Heart left ventricle (tissue), 13 donors: ENCODE data around the gene SPCS3.

Experiments used
- CTCF ChIP-seq, 12 donors: fragments of 200-600 bp; sonication (generic) in 4 of 12; IDR thresholded peaks; one replicate each; pipeline versions ENCODE4 v1.5.0 to v1.8.0; 2018 to 2022; ENCODE audit warnings: antibody characterized with exemption in 12 of 12, mild to moderate bottlenecking in 5 of 12
- POLR2A ChIP-seq, 2 donors: fragments of 450-650 bp; IDR thresholded peaks; one replicate each; pipeline ENCODE4 v1.6.1; 2017; ENCODE audit warnings: antibody characterized with exemption in 2 of 2, mild to moderate bottlenecking in 2 of 2, moderate library complexity in 2 of 2
- donor health status: ischemic (EF 13 %, LVEDD 7.1; RV severe dilation, severe dysfunction).
- donor health status: DM: no; HTN: yes; CAD: no.
- donor health status: DM: no; HTN: no; CAD: no.
- donor health status: ischemic (EF 25% LVEDD 6.9; RV normal size, moderate dysfunction).
- donor health status: ischemic (EF 25% LVEDD 5.7; RV mildly dilated, moderate dysfunction).
- donor health status: ischemic (EF 35%, LVEDD 5.7; RV mildly dilated, moderate dysfunction).
- donor health status: nonischemic (EF 11% LVEDD 7.7; RV severe dilation, severe dysfunction).
- donor health status: DM: yes; HTN: yes; CAD: no.
- donor health status: PGD.
- donor health status: ischemic (EF 29% LVEDD 5.4; RV normal size, mild dysfunction).
- donor health status: nonischemic (EF 23%, LVEDD 6.1; RV moderate dilation, normal function).

GRCh38 chr4:176276710-176277109 lies 43.1 kb upstream of the SPCS3 start:
- no peak for TF ChIP-seq CTCF (IDR thresholded peaks at IDR 0.05)
- TF ChIP-seq POLR2A (IDR thresholded peaks at IDR 0.05): no peak
